Measurements from ENCODE around the gene AP1B1.

DNA sequence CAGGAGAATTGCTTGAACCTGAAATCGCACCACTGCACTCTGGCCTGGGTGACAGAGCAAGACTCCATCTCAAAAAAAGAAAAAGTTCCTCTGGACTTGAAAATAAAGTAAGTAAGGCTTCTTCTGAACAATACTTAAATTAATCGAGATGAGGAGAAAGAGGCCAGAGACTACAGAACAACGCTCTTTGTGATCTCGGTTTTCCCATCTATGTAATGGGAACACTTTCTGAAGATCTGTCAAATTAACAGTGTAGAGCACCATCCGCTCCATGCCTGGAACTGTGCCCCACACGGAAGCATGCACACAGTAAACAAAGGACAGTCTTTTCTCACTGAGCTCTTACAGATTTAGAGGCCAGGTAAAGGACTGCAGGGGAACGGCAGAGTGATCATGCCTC is 9.1 kb downstream of the AP1B1 start:
- TF ChIP-seq, protein P1, sequence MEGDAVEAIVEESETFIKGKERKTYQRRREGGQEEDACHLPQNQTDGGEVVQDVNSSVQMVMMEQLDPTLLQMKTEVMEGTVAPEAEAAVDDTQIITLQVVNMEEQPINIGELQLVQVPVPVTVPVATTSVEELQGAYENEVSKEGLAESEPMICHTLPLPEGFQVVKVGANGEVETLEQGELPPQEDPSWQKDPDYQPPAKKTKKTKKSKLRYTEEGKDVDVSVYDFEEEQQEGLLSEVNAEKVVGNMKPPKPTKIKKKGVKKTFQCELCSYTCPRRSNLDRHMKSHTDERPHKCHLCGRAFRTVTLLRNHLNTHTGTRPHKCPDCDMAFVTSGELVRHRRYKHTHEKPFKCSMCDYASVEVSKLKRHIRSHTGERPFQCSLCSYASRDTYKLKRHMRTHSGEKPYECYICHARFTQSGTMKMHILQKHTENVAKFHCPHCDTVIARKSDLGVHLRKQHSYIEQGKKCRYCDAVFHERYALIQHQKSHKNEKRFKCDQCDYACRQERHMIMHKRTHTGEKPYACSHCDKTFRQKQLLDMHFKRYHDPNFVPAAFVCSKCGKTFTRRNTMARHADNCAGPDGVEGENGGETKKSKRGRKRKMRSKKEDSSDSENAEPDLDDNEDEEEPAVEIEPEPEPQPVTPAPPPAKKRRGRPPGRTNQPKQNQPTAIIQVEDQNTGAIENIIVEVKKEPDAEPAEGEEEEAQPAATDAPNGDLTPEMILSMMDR (IDR thresholded peaks at IDR 0.05): no peak
- TF ChIP-seq POLR2AphosphoS5 (IDR thresholded peaks at IDR 0.05) (no peak), POLR2A (IDR thresholded peaks at IDR 0.05) (no peak), EP300 (IDR thresholded peaks at IDR 0.05) (no peak)

All from suprapubic skin (tissue), 4 donors.